ENCODE measurements around the gene CDH4.

Gene CDH4

GRCh38 chr20:61332016-61332975 is 80.2 kb downstream of the CDH4 start:
- no peak for DNase-seq

GRCh38 chr20:61333484-61334108 is 81.5 kb downstream of the CDH4 start:
- DNase-seq: no peak

DNA sequence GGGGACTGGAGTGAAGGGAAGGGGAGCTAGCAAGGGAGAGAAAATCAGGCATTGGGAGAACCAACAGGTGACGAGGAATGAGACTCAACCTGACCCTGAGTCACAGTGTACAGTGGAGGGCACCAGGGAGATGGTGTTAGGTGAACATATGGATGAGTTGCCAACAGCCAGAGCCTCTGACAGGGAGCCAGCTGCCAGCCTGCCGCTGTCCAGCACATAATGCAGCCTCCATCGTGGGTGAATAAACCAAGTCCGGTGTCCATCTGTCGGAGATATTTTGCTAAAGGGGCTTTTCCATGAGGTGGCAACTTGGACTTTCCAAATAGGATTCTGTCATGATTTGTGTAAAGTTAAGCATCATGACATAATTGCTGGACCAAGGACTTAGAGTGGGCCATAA is 88.1 kb downstream of the CDH4 start:
- DNase-seq: no peak

DNA sequence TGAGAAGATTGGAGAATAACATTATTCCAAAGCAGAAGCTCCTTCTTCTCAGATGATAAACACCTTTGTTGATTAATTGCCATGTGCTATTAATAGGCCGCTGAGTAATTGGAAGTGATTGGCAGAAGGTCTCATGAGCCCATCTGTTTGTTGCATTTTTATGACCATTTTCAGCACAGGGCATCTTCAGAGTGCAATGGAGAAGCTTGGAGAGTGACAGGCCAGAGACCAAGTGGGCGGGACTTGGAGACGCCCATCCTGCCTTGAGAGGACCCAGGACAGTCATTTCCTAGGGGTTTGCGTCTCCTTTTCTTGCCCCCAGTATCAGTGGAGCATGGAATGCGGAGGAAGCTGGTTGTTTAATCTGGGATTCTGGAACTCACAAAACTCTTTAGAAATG is 89.5 kb downstream of the CDH4 start:
- DNase-seq: no peak

GRCh38 chr20:61343934-61344333 is 91.9 kb downstream of the CDH4 start:
- DNase-seq: no peak

DNA sequence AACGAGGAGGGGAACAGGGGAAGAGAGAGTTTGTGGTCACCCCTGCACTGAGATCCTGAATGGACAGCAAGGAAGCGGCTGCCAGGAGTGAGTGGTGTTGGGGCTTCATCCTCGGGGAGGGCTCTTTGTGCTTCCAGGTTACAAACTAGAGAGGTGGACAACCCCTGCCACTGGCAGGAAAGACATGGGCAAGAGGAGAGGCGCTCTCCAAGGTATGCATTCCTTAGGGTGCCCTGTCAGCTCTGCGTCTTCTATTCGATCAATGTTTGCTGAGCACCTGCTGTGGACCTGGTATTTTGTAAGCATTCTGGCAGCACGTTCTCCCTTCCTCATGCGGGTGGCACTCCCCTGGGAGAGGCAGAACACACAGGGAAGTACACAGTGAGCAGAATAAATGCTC is 93.6 kb downstream of the CDH4 start:
- no peak for DNase-seq

- DNase-seq: no peak
These were observed 94.9 kb downstream of the CDH4 start for GRCh38 chr20:61346996-61347395.

GRCh38 chr20:61347443-61347842 is 95.4 kb downstream of the CDH4 start:
- no peak for DNase-seq

DNA sequence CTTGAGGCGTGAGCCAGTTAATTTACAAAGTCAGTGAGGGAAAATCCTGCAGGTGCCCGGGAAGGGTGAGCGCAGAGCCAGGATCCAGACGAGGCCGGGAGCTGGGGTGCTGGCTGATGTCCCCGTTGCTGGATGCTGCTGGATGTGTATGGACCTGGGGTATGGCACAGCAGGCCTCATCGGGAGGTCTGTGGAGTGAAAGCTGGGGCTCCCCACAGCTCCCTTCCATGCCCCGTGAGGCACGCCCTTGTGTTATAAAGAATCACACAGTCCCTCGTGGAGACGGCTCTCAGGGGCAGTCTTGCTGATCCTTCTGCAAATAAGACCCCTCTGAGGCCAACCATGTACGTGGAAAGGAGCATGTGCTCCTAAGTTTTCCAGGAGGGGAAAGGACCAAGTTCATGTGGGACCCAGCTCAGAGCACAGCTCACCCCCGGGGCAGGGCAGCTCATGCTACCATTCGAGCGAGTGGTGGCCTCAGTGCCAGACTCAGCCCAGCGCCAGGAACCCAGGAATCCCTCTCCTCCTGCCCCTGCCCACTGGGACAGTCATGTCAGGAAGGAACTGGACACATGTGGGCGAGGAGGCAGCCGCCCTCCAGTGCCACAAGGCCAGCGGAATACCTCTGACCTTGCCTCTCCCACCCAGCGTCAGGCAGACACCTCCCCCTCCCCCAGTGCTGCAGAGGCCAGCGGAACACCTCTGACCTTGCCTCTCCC is 97.5 kb downstream of the CDH4 start:
- no peak for DNase-seq

- DNase-seq: no peak
These were observed 98.6 kb downstream of the CDH4 start for GRCh38 chr20:61350500-61351250.

DNA sequence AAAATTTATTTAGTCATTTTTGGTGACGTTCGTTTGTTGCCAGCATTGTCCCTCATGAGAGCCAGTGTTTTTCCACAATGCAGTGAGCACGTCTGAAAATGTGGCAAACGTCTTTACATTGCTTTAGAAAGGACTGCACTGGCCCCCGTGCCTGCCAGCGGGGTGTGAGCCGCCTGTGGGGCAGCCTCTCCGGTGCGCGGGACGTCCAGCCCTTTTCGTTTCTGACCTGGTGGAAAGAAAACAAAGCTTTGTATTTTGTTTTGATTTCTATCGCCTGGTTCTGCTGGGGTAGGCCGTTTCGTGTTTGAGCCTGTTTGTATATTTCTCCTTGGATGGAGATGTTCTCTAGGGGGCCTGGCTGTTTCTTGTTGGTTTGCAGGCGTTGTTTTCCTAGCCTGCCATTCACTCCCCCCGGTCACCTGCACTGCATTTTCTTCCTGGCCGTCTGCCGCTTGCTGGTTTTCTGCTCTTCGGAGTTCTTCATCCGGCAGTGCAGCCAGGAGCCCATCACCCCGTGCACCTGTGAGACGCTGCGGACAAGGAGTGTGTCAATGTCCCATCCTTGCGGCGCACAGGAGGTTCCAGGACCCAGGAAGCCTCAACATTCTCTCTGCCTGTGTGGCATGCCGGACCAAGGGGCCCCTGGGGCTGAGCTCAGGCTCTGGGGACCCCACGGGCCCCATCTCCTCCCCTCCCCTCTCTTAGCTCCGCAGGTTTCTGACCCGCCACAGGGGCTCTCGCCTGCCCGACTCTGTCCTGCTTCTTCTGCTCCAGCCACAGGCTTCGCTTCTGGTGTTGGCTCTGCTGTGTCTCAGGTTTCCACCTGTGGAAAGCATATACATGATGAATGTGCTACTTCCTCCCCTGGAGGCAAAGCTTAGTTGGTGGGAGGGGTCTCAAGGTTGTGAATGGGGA is 100.5 kb downstream of the CDH4 start:
- no peak for DNase-seq

DNA sequence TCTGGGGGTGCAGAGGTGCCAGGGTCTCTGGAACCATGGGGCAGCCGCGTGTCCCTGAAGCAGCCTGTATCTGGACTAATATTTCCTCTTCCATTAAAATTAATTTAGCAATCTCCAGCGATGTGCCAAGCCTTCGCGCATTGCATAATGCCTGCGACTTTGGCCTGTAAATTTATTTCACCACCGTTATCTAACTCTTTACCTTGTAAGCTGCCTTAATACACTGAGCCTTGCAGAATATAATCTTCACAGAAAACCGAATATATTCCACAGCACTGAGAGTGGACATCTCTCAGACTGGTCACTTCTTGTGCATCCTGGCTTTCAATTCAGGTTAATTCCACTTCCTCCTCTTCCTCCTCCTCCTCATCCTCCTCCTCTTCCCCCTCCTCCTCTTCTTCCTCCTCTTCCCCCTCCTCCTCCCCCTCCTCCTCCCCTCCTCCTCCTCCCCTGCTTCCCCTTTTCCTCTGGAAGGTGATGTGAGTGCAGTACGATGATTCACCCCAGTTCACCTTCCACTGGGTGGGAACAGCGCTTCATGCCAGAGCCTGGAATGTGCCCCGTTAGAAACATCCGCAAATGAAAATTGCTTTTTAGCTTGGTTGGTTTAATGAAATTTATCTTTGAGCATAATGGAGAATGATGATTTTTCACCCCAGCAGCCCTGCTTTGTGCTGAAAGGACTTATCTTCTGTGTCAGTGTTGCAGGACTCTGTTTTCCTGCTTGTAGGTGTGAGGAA is 101.4 kb downstream of the CDH4 start:
- DNase-seq: no peak

DNA sequence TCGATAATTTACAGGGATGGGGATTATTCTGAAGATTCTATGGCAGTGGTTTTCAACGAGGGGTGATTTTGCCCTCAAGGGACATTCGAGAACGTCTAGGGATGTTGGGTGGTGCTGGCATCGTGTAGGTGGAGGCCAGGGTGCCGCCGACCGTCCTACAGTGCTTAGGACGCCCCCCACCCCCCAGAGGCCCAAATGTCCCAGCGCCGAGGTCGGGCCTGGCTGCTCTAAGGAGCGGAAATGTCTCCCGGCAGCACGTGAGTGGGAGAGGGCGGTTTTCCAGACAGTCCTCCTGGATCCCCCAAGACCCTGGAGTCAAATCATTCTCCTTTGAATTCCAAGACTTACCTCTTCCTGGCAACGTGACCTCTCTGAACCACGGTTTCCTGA is 101.9 kb downstream of the CDH4 start:
- no peak for DNase-seq

DNA sequence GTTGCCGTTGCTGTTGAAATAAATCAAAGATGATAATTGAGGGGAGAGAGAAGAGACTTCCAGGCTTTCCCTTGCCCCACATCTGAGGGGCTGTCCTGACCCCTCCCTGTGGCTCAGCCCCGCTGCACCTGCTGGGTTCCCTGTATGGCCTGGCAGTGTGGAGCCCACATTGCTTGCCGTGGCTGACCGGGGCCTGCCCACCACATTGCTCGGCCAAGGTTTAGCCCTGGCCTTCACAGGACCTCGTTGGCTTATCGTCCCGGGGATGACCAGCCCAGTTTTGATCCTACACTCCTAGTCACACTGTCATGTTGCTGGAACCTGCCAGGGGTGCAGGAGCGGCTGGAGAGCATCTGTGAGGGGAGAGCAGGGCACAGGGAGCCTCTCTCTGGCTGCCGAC is 102.4 kb downstream of the CDH4 start:
- no peak for DNase-seq

DNA sequence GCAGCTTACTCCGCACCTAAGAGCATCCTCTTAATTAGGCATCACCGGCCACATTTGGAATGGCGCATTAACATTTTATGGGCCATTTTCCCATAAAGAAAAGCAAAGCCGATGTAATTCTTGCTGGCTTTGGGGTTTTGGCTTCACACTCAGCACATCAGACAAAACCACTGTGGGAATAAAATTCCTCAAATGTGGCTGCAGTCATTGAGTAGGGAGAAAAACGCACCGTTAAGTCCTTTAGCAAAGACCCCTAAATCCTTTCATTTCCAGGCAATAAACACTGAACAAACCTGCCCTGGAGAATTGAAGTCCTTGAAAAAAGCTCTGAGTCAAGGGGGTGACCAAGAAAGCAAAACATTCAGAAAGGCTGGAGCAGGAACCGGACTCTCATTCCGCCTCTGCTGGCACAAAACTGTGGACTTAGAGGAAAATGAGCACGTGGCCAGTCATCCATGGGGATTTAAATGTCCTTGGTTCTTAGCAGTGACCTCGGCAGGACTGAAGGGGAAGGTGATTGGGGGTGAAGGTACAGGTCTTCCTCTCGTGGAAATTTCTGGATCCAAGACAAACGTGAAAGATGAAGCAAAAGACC is 102.9 kb downstream of the CDH4 start:
- DNase-seq: no peak

DNA sequence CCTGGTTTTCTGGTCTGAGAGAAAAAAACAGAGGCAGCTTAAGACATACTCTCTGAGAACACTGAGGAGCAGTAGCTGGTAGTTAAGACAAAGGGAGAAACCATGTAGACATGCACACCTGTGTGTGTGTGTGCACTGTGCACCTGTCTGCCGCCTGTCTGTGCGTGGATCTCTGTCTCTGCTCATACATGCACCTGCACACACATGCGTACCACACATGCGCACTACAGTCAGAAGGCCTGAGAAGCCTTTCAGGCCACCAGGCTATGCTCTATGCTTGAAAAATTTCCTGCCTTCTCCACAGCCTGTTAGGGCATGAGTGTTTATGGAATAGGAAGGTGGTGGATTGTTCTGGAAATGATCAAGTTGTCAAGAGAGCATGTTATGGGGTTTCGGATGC is 103.5 kb downstream of the CDH4 start:
- DNase-seq: no peak

GRCh38 chr20:61356196-61356595 is 104.1 kb downstream of the CDH4 start:
- no peak for DNase-seq

- DNase-seq: no peak
These were observed 105.1 kb downstream of the CDH4 start for GRCh38 chr20:61357119-61357518.

DNA sequence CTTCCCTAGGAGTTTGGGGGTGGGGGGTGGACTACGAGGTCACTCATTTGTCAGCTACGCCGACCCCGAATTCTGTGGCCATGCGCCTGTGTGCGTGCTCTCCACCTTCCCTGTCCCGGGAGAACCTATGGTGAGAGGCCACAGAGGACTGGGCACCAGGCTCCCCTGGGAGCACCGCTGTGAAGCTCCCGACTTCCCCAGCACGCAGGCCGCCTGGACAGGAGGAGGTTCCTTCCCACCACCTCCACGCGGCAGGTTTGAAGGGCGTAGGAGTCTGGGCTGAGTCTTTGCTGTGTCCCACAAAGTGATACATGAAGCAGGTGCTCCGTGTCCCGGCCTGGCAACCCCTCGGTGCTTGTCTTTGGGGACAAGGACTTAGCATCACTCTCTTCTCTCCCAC is 107.2 kb downstream of the CDH4 start:
- no peak for DNase-seq

DNA sequence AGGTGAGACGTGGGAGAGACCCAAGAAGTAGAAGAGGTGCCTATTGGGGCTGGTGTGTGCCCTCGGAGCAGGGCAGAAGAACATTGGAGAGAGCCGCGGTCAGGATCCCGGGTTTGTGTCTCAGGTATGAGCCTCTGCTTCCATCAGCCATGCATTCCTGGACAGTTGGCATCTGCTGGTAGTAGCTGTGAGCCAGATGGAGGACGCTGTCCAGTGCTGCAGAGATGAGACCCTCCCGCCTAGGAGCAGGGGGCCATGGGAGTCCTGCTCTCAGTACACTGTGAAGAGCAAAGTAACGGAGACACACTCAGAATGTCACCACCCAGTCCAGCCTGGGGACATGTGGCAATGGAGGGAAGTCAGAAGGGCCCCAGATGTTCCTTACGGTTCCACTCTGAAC is 108.2 kb downstream of the CDH4 start:
- DNase-seq: no peak

GRCh38 chr20:61360940-61361339 is 108.9 kb downstream of the CDH4 start:
- DNase-seq: no peak

Measured in activated CD8-positive, alpha-beta memory T cell treated with anti-CD3 and anti-CD28 coated beads for 24 hours (primary cell).